ENCODE measurements around the gene ZNF366.

DNA sequence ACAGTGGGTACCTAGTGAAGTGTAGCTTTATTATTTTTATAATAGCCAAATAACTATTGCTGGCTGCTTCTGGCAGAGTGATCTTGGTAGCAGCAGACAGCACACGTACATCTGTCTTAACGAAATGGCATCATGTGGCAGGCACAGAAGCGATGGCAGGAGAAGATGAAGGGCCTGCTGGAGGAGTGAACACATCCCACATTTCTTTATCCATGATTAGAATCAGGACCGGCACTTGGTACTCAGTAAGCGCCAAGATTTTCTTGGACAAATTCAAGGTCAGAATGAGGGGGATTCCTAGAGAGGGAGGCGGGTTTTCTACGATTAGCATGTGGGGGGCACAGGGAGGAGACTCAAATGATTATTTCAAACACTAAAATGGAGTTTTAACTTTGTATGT, 23.0 kb upstream of the ZNF366 start:
- TF ChIP-seq POLR2A (IDR thresholded peaks at IDR 0.05) (no peak), EP300 (IDR thresholded peaks at IDR 0.05) (no peak)
- TF ChIP-seq, protein P1, sequence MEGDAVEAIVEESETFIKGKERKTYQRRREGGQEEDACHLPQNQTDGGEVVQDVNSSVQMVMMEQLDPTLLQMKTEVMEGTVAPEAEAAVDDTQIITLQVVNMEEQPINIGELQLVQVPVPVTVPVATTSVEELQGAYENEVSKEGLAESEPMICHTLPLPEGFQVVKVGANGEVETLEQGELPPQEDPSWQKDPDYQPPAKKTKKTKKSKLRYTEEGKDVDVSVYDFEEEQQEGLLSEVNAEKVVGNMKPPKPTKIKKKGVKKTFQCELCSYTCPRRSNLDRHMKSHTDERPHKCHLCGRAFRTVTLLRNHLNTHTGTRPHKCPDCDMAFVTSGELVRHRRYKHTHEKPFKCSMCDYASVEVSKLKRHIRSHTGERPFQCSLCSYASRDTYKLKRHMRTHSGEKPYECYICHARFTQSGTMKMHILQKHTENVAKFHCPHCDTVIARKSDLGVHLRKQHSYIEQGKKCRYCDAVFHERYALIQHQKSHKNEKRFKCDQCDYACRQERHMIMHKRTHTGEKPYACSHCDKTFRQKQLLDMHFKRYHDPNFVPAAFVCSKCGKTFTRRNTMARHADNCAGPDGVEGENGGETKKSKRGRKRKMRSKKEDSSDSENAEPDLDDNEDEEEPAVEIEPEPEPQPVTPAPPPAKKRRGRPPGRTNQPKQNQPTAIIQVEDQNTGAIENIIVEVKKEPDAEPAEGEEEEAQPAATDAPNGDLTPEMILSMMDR (IDR thresholded peaks at IDR 0.05): no peak

Data from suprapubic skin (tissue), 3 donors.